Cerebellar cortex (tissue), 1 donor: ENCODE results near the gene FLVCR2.
"Not testable (repeated sequence)": the region's sequence is repeated elsewhere in the genome, so short reads cannot be mapped to it uniquely, and the experiment has no call there.

Experiments used
- DNase-seq: peaks from one replicate; pipeline ENCODE4 v3.0.0-alpha.2; 2015; ENCODE audit warnings: low spot score

The FLVCR2 gene

GRCh38 chr14:75662966-75663365 lies 84.5 kb downstream of the FLVCR2 start:
- no peak for DNase-seq

GRCh38 chr14:75667099-75667765 lies 88.8 kb downstream of the FLVCR2 start:
- no peak for DNase-seq

DNA sequence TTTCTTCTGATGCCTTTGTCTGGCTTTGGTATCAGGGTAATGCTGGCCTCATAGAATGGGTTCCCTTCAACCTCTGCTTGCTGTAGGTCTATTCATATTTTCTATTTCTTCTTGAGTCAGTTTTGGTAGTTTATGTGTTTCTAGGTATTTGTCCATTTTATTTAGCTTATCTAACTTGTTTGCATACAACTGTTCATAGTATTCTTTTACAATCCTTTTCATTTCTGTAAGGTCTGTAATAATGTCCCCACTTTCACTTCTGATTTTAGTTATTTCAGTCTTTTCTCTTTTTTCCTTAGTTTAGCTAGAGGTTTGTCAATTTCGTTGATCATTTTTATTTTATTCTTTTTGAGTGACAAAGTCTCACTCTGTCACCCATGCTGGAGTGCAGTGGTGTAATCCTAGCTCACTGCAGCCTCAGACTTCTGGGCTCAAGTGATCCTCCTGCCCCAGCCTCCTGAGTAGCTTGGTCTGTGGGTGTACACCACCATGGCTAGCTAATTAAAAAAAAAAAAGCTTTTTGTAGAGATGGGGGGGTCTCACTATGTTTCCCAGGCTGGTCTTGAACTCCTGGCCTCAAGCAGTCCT lies 94.3 kb downstream of the FLVCR2 start:
- DNase-seq, result no peak

DNA sequence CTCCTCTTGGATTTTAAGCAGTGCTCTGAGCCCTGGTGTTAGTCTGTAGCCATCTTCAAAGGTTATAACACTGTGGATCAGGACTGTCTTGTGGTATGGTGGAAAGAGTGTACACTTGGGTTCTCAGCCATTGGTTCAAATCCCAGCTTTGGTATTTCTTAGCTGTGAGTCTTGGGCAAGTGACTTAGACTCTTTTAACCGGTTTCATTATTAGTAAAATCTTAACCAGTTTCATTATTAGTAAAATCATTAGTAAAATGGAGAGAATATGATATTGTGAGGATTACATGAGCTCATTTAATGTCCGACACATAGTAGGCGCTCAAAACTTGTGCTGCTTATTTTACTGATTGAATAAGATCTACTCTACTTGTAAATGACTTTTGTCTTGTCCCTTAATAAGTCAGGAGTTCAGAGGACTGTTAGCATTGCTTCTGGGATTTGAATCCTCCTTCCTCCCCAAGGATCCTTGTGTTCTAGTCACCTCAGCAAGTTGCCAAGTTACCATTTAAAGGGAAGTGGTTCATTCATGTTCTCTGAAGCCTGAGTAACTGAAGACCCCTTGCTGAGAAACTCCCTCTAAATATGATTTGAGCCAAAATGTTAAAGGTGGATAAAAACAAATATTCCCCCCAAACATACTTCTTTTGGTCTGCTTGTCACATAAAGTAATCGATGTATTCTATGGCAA lies 95.1 kb downstream of the FLVCR2 start:
- no peak for DNase-seq

DNA sequence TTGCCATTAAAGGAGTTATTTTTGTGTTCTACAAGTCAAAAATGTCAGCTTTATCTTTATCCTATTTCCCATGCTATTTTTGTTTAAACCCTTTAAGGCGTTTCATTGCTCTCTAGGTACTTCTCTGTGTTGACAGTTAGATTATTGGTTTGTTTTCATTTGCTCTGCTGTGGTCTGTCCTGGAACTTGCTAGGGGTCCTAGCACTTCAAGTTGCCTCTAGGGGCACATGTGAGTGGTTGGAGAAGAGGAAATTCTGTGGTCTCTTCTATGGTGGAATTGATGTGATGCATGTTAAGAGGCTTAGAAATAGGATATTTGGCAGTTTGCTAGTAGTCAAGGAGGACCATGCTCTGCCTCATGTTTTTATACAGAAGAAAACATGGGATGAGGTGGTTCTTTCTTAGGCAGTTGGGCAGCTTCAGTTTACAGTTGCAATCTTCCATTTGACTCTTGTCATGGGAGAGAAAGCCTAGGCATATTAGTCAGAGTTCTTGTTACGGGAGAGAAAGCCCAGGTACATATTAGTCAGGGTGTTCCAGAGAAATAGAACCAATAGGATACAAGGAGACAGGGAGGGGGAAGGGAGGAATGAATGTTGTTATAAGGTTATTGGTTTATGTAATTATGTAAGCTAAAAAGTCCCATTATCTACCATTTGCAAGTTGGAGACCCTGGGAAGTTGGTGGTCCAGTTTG lies 97.0 kb downstream of the FLVCR2 start:
- DNase-seq, result no peak

DNA sequence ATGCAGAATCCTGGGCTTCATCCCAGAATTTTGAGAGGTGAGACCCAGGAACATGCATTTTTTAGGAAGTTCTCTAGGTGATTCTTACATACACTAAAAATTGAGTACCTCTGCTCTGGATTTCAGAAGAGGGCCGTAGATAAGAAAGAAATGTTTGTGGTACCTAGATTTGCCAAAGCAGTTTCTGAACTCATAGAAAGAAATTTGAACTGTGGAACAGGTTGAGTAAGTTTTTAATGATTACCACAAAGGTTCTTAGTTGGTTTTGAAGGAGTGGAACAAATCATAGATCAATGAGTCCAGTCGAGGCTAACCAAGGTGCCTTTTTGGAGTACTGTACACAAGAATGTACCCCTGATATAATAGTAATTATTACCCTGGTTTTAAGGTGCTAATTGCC lies 107.5 kb downstream of the FLVCR2 start:
- no peak for DNase-seq

- DNase-seq, result no peak
These were observed 110.6 kb downstream of the FLVCR2 start for GRCh38 chr14:75689012-75689411.

DNA sequence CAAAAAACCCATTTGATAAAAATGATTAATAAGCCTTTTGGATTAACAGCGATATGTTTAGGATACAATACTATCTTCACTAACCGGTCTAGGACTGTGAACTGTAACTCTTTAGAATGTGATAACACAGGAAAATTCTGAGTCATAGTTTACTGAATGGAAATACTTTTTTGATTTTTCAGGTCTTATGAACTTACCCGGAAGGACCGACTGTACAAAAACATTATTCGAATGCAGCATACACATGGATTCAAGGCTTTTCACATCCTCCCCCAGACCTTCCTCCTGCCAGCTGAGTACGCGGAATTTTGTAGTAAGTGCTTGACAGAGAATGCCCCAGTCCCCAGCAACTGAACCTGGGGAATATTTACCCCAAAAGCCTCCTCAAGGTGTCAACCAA lies 111.6 kb downstream of the FLVCR2 start:
- DNase-seq, result no peak

DNA sequence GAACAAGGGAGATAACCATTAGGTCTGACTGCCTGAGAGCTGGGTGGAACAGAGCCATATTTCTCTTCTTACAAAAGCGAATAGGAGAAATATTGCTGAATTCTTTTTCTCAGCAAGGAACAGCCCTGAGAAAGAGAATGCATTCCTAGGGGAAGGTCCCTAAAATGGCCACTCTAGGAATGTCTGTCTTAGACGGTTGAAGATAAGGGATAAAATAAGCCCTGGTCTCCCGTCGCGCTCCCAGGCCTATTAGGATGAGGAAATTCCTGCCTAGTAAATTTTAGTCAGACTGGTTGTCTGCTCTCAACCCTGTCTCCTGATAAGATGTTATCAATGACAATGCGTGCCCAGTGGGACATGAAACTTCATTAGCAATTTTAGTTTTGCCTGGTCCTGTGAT lies 116.6 kb downstream of the FLVCR2 start:
- DNase-seq, result not testable (repeated sequence)

GRCh38 chr14:75697386-75697785 lies 119.0 kb downstream of the FLVCR2 start:
- DNase-seq, result no peak
